HG02840 (cell line): ENCODE data around the gene SFMBT1.
"Not testable (repeated sequence)": the region's sequence is repeated elsewhere in the genome, so short reads cannot be mapped to it uniquely, and the experiment has no call there.

Experiments used
- ATAC-seq: cut with Tn5 transposase; IDR thresholded peaks from one replicate; pipeline ENCODE4 v1.9.1; 2021; ENCODE audit warnings: mild to moderate bottlenecking, moderate library complexity, moderate number of reproducible peaks; ENCODE audit not compliant: unreplicated experiment, low FRiP score

The SFMBT1 gene

GRCh38 chr3:53039376-53039752 is 6.5 kb downstream of the SFMBT1 start:
- ATAC-seq, result no peak

DNA sequence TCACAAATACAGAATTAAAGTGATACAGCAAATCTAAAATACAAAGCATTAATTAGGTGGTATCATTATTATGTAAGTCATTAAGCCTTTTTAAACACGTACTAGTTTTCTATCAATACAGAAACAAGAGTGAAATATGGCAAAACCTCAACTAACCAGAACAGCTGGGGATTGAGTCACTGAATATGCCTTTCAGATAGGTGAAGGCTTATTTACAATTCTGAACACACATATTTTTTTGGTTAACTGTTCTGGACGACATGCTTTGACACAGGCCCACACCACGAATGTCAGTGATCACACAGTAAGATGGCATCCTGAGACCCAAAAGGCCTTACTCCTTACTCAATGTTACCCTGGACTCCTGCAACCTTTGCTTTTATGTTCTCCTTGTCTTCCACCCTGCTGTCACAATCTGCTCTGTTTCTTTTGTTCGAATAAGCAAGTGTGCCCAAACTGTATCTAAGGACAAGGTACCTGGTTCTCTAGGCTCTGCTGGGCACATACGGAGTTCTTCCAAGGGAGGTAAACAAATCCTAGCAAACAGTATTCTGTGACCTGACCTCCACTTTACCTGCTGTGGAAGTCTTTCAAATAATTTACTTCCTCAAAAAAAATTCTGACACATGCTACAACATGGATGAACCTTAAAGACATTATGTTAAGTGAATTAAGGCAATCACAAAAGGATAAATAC is 7.0 kb downstream of the SFMBT1 start:
- ATAC-seq, result no peak

DNA sequence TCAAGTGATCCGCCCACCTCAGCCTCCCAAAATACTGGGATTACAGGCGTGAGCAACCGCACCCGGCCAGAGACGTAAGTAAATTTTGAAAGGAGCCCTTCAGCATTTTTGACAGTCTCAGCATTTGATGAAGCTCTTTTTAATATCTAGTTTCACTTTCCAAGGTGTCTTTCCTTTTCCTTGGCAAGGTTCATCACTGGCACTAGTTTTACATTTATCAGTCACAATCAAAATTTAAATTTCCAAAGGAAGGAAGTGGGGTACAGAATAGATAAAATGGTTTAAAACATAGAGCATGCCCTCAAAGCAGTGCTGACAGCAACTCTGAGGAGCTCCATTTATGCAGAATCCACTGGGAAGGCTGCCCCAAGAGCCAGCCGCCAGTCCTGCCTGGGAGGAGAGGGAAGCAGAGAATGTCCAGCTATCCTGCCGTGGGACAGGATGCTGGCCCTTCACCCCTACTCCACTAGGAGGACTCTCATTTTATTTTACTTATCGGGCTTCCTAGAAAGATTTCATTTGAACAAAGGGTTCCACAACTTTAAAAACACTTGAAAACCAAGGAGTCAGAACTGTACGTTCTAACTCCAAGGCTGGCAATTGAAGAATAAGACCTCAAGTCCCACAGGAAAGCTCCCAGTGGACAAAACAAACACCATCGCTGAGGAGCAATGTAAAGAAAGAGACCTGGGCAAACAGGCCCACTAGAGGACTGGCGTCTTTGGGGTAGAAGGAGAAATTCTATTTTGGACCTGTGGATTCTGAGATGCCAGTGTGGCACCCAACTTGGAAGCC is 9.9 kb downstream of the SFMBT1 start:
- no peak for ATAC-seq

DNA sequence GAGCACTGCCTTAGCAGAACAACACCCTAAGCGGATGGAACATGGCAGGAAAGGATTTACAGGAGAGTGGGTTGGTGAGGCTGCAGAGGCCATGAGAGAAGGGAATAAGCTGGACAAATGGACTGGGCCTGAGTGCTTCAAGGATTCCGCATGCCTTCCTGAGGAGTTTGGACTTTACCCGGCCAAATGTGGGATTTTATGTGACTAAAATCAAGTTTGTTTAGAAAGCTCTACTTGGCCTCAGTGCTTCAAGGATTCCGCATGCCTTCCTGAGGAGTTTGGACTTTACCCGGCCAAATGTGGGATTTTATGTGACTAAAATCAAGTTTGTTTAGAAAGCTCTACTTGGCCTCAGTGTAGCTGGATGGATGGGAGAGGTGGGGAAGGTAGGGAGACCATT is 10.9 kb downstream of the SFMBT1 start:
- ATAC-seq, result not testable (repeated sequence)

- not testable (repeated sequence) for ATAC-seq
Observed at GRCh38 chr3:53034411-53034810, 11.5 kb downstream of the SFMBT1 start.

- ATAC-seq, result no peak
Observed at GRCh38 chr3:53032609-53033008, 13.3 kb downstream of the SFMBT1 start.

DNA sequence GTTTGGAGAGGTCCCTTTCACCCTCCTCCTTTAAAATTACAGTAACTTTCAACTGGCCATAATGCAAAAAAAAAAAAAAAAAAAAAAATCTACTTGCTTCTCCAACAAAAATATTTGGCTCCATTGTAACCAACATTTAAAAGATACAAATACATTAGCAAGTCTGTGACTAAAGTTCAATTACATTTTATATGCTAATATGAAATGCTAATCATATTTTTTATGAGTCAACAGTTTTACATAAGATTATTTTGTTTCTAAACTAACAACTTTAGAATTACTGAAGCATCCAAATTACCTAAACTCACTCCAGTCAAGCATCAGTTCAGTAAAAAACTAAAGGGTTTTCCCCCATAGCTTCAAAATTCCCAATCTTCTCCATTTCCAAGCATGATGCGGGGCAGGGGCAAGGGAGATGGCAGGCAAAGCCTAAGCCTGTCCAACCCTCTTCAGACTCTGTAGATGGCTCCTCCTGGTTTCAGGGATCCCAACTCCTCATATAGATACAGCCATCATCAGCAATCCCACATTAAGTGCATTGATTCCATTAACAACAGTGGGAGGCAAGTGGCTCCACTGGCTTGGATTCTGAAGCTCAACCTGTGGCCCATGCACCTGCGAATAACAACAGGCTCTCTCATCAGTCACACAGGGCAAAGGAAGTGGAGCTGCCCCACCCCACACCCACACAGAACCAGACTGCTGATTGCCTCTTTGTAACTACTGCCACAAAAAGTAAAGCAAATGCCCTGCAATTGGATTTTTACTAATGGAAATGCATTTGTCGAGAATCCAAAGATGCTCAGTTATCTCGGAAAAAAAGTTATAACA is 15.0 kb downstream of the SFMBT1 start:
- ATAC-seq, result no peak

DNA sequence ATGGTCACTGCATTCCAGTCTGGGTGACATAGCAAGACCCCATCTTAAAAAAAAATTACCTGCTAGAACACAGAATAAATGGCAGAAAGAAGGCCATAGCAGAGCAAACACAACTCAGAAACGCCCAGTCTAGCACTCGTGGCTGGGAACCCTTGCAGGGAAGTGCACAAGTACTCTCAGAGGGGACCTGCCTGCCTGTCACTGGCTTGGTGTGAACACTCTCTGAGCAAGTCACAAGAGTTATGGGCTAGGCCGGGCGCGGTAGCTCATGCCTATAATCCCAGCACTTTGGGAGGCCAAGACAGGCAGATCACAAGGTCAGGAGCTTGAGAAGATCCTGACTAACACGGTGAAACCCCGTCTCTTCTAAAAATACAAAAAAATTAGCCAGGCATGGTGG is 17.2 kb downstream of the SFMBT1 start:
- no peak for ATAC-seq

DNA sequence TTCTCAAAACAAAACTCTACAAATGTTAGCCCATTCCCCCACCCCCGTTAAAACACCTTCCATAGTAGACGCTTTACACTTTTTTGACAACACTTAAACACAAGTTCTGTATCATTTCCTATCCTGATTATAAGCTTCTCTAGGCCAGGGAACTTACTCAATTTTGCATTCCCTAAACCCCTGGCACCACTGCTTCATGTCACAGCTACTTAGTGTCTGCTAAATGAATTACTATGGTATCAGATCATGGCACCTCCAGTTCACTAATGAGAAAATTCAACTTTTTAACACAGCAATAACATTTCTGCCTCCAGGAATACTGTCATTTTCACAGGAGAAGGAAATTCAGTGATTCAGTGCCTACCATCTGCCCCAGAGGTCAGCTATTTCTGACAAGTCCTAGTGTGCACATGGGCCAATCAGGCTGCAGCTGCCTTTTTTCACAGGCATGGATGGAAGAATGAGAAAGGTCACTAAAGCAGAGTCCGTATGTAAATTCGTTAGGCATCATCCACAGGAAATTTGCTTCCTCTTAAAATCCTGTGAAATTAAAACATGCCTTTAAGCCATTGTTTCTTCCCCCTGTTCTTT is 18.5 kb downstream of the SFMBT1 start:
- ATAC-seq, result no peak

GRCh38 chr3:53026382-53027162 is 19.3 kb downstream of the SFMBT1 start:
- no peak for ATAC-seq

DNA sequence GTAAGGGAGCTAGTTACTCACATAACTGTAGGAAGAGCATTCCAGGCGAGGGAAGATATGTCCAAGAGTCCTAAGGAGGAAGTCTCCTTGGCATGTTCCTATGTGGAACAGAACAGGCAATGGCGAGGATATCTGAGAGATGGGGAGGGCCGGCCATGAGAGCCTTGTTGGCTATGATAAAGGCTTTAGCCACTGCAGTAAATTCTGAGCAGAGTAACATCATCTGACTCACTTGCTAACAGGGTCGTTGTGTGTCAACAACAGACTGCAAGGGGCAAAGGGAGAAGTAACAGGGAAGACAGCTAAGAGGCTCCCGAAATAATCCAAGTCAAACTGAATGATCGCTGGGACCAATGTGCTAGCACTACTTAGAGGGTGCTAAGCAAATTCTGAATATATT is 21.6 kb downstream of the SFMBT1 start:
- no peak for ATAC-seq

DNA sequence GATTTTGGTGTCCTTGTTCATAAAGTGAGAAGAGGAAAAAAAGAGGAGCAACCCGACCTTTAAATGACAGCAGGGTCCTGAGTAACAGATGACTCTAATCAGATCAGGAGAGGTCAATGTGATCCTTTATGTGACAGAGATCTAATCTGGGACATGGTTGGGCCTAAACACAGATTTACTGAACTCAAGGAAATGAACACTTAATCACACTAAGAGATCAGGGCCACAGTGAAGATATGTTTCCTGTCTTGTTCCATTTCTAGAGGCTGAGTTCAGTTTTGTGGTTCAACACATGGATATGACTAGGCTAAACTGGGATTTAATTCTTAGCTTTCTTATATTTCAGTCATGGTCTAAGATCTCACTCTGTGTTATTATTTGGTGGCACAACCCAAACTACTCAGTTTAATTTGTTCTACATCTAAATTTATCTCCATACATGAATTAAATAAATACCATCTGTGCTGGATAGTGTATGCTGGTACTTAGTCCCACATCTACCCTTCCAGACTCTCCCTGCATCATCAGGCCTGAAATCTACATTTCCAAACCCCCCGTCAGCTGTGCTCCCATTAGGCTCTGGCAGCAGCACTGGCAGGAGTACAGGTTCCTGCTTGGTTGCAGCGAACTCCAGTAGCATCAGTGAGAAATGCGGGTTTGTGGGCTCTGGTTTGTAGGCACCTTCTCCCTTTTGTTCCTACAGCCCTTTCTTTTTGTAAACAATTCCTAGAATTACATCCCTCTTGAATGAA is 22.6 kb downstream of the SFMBT1 start:
- ATAC-seq, result no peak

DNA sequence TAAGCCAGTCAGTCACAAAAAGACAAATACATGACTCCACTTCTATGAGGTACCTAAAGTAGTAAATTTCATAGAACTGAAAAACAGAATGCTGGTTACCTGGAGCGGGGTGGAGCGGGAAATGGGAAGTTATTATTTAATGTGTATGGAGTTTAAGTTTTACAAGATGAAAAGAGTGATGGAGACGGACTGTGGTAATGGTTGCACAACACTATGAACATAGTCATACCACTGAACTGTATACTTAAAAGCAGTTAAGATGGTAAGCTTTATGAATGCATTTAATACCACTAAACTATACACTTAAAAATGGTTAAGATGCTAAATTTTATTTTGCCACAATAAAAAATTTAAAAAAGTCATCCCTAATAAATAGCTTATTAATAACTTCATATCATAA is 23.2 kb downstream of the SFMBT1 start:
- ATAC-seq, result no peak

GRCh38 chr3:53016236-53016635 is 29.6 kb downstream of the SFMBT1 start:
- ATAC-seq, result no peak

- ATAC-seq, result no peak
Observed at GRCh38 chr3:53011324-53011723, 34.5 kb downstream of the SFMBT1 start.

GRCh38 chr3:53009826-53010539 is 35.9 kb downstream of the SFMBT1 start:
- ATAC-seq, result no peak

DNA sequence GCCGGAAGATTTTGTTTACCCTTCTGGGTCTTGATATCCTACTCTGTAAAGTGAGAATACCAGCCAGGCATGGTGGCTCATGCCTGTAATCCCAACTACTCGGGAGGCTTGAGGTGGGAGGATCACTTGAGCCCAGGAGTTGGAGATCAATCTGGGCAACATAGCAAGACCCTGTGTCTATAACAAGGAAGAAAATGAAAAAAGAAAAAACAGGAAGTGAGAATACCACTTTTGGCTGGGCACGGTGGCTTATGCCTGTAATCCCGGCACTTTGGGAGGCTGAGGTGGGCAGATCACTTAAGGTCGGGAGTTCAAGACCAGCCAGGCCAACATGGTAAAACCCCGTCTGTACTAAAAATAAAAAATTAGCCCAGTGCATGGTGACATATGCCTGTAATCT is 36.9 kb downstream of the SFMBT1 start:
- no peak for ATAC-seq

- ATAC-seq, result no peak
Observed at GRCh38 chr3:53005854-53006513, 39.9 kb downstream of the SFMBT1 start.
